K562 (cell line): ENCODE results near the gene GYS1. TPM values are rescaled to one million over a fixed set of nuclear protein-coding genes. Genes with fewer than 3 reads are reported as not detected.
"Not testable (repeated sequence)": the region's sequence is repeated elsewhere in the genome, so short reads cannot be mapped to it uniquely, and the experiment has no call there.

ENCODE experiments used
- ATAC-seq: fragments of 200-7000 bp; cut with Tn5 transposase; 3 replicates; pipeline ENCODE4 v1.9.1; 2020; ENCODE audit warnings: moderate library complexity
- BruUV-seq: library from RNA; stranded (reverse); fragments of 400-500 nt; replicated peaks from 2 replicates; lab custom pipeline; 2021; lab: Mats Ljungman, UMichigan
- CTCF ChIA-PET: fragments of 300-600 bp; formaldehyde crosslinking; extraction: SDS; loops from one replicate; lab custom pipeline; 2021; ENCODE audit warnings: low intra/inter-chr PET ratio; lab: Yijun Ruan, JAX
- POLR2A ChIA-PET: fragments of 300-600, 350-650 bp; sonication (Branson Sonifier 250); formaldehyde crosslinking; extraction: SDS; loops from one replicate; lab custom pipeline; 2021; ENCODE audit warnings: antibody characterized with exemption, inconsistent platforms; lab: Yijun Ruan, JAX
- DNase-seq, 4 experiments: peaks; one replicate each; pipeline versions ENCODE4 v3.0.0 to v3.0.0-alpha.2; 2011 to 2018; ENCODE audit warnings: low spot score in 3 of 4, mixed read lengths in 3 of 4; ENCODE audit errors: extremely low read depth in 1 of 4
- FAIRE-seq: peaks from 2 replicates; lab custom pipeline; 2011; peaks lifted over from hg19 to GRCh38; lab: Jason Lieb, UNC
- H2AFZ ChIP-seq: 2 replicates; pipeline ENCODE4 v1.6.0; 2011; ENCODE audit warnings: low read depth, low read length, control low read depth, inconsistent platforms
- H3K27ac ChIP-seq: fragments of 200-600 bp; 3 replicates; pipeline ENCODE4 v1.8.0; 2011; ENCODE audit warnings: low read depth, mild to moderate bottlenecking, control low read depth, inconsistent platforms, low read length, moderate library complexity, mixed read lengths; ENCODE audit errors: extremely low read depth
- H3K27me3 ChIP-seq, 2 experiments: fragments of 300-600 bp in 1 of 2; 2 replicates in 1 of 2; 3 replicates in 1 of 2; pipeline versions ENCODE4 v1.6.0 to v1.8.0; 2011; ENCODE audit warnings: inconsistent platforms in 2 of 2, low read length in 2 of 2, mild to moderate bottlenecking in 1 of 2, mixed read lengths in 1 of 2, moderate library complexity in 1 of 2; ENCODE audit not compliant: control insufficient read depth in 2 of 2, insufficient read depth in 2 of 2
- H3K36me3 ChIP-seq: fragments of 300-600 bp; 3 replicates; pipeline ENCODE4 v1.8.0; 2011; ENCODE audit warnings: mild to moderate bottlenecking, low read length, inconsistent platforms; ENCODE audit not compliant: control insufficient read depth, insufficient read depth
- H3K4me1 ChIP-seq, 2 experiments: fragments of 200-600 bp in 1 of 2; replicated peaks in 1 of 2; 2 replicates in 1 of 2; 3 replicates in 1 of 2; pipeline versions ENCODE4 v1.5.1 to v1.8.0; 2011; ENCODE audit warnings: inconsistent platforms in 2 of 2, low read length in 2 of 2, mild to moderate bottlenecking in 1 of 2, mixed read lengths in 1 of 2, moderate library complexity in 1 of 2; ENCODE audit not compliant: control insufficient read depth in 2 of 2, insufficient read depth in 2 of 2
- H3K4me2 ChIP-seq: 2 replicates; pipeline ENCODE4 v1.6.1; 2011; ENCODE audit warnings: low read length, control low read depth, inconsistent platforms, mixed read lengths; ENCODE audit not compliant: insufficient read depth
- H3K4me3 ChIP-seq: fragments of 200-600 bp; sonication (generic), shearing (Covaris generic); 2 replicates; pipeline ENCODE4 v1.5.1; 2016; ENCODE audit warnings: control low read depth, inconsistent platforms
- H3K79me2 ChIP-seq: fragments of 200-600 bp; 3 replicates; pipeline ENCODE4 v1.8.0; 2011; ENCODE audit warnings: low read length, inconsistent platforms; ENCODE audit not compliant: control insufficient read depth, insufficient read depth
- H3K9ac ChIP-seq, 2 experiments: 2 replicates each; pipeline versions ENCODE4 v1.6.0 to v1.6.1; 2011; ENCODE audit warnings: low read depth in 2 of 2, low read length in 2 of 2, control low read depth in 1 of 2, inconsistent platforms in 1 of 2, mild to moderate bottlenecking in 1 of 2, mixed read lengths in 1 of 2; ENCODE audit not compliant: insufficient read depth in 1 of 2
- H3K9me1 ChIP-seq: one replicate; pipeline ENCODE4 v1.6.0; 2011; ENCODE audit warnings: inconsistent platforms, mild to moderate bottlenecking, low read length, moderate library complexity; ENCODE audit not compliant: control insufficient read depth, insufficient read depth
- H3K9me3 ChIP-seq: replicated peaks from 2 replicates; pipeline ENCODE4 v1.5.1; 2011; ENCODE audit warnings: low read depth, low read length, inconsistent platforms; ENCODE audit not compliant: control insufficient read depth, insufficient read depth
- H4K20me1 ChIP-seq: replicated peaks from 2 replicates; pipeline ENCODE4 v1.6.1; 2011; ENCODE audit warnings: low read length, inconsistent platforms, mixed read lengths; ENCODE audit not compliant: control insufficient read depth, insufficient read depth
- ATF7 ChIP-seq: fragments of 450-650 bp; IDR thresholded peaks from 2 replicates; pipeline ENCODE4 v1.7.1; 2014; ENCODE audit warnings: mild to moderate bottlenecking, moderate library complexity
- BHLHE40 ChIP-seq: IDR thresholded peaks from 2 replicates; pipeline ENCODE4 v1.6.1; 2011; ENCODE audit warnings: low read length, improper control_type of control experiment
- CREB1 ChIP-seq, 2 experiments: sonication (generic) in 1 of 2; formaldehyde crosslinking in 1 of 2; IDR thresholded peaks; 2 replicates each; pipeline versions ENCODE4 v1.6.1 to v1.8.0; 2012 to 2022; ENCODE audit warnings: inconsistent platforms in 1 of 2, mild to moderate bottlenecking in 1 of 2, missing genetic modification reagents in 1 of 2, moderate library complexity in 1 of 2
- CTBP1 ChIP-seq: fragments of 450-650 bp; IDR thresholded peaks from 2 replicates; pipeline ENCODE4 v1.6.1; 2016; ENCODE audit warnings: borderline replicate concordance
- HCFC1 ChIP-seq: IDR thresholded peaks from 2 replicates; pipeline ENCODE4 v1.6.1; 2012; ENCODE audit warnings: low read depth, low read length, improper control_type of control experiment
- HDAC1 ChIP-seq, 2 experiments: fragments of 450-650 bp; IDR thresholded peaks; 2 replicates each; pipeline ENCODE4 v1.6.1; 2016 to 2017; ENCODE audit warnings: inconsistent platforms in 1 of 2, mild to moderate bottlenecking in 1 of 2, moderate library complexity in 1 of 2
- HDAC2 ChIP-seq: fragments of 450-650 bp; IDR thresholded peaks from 2 replicates; pipeline ENCODE4 v1.6.1; 2016; ENCODE audit warnings: mild to moderate bottlenecking
- POLR2H ChIP-seq: IDR thresholded peaks from 2 replicates; pipeline ENCODE4 v1.6.1; 2016; ENCODE audit warnings: missing genetic modification characterization, low read depth, mild to moderate bottlenecking, control low read depth, missing compliant biosample characterization, moderate library complexity
- RAD21 ChIP-seq, 2 experiments: fragments of 250-450 bp in 1 of 2; fragments of 450-650 bp in 1 of 2; sonication (Bioruptor Pico) in 1 of 2; formaldehyde crosslinking in 1 of 2; IDR thresholded peaks in 1 of 2; conservative IDR thresholded peaks in 1 of 2; 2 replicates each; pipeline versions ENCODE4 v1.4.0 to v1.8.0; 2020 to 2022; ENCODE audit warnings: mild to moderate bottlenecking in 2 of 2, moderate library complexity in 1 of 2
- SMC3 ChIP-seq: conservative IDR thresholded peaks from 2 replicates; pipeline ENCODE4 v1.6.1; 2011; ENCODE audit warnings: low read depth, low read length, improper control_type of control experiment; ENCODE audit not compliant: insufficient read depth
- SP1 ChIP-seq: sonication (generic); formaldehyde crosslinking; IDR thresholded peaks from 2 replicates; pipeline ENCODE4 v1.8.1; 2022; ENCODE audit warnings: mild to moderate bottlenecking, missing genetic modification reagents
- SPI1 ChIP-seq: IDR thresholded peaks from 2 replicates; pipeline ENCODE4 v1.6.1; 2011; ENCODE audit warnings: low read depth, low read length, control low read depth, borderline replicate concordance
- TCF7L2 ChIP-seq: fragments of 150-350 bp; IDR thresholded peaks from 2 replicates; pipeline ENCODE4 v1.6.1; 2016; ENCODE audit warnings: low read depth, mild to moderate bottlenecking, low read length, moderate library complexity
- XRCC5 ChIP-seq: fragments of 200-400 bp; formaldehyde crosslinking; IDR thresholded peaks from 2 replicates; pipeline ENCODE4 v1.6.1; 2017; ENCODE audit warnings: low read depth, mild to moderate bottlenecking, low read length
- ZNF384 ChIP-seq: IDR thresholded peaks from 2 replicates; pipeline ENCODE4 v1.6.1; 2012; ENCODE audit warnings: low read depth, low read length, improper control_type of control experiment
- WGBS: fragments of 100-300 bp; shearing (Covaris generic); methylation state at CpG from one replicate; pipeline ENCODE4 v1.1.6; 2016; ENCODE audit warnings: low coverage, mixed read lengths; ENCODE audit not compliant: insufficient coverage; ENCODE audit errors: missing lambda C conversion rate; 5-methylcytosine and 5-hydroxymethylcytosine counted together
- in situ Hi-C: fragments of 300-500 bp; cut with MboI; formaldehyde crosslinking; loops from 4 replicates; pipeline ENCODE4 v1.15.0; 2018; ENCODE audit warnings: inconsistent platforms, mixed read lengths
- intact Hi-C: fragments of 100-400 bp; cut with micrococcal nuclease; formaldehyde crosslinking; loops from 2 replicates; pipeline ENCODE4 v1.14.2; 2022
- polyA plus RNA-seq, 8 experiments: library from polyadenylated mRNA; depleted of rRNA in 4 of 8; stranded (reverse) in 5 of 8; unstranded in 3 of 8; fragments of >200 nt; fragmentation: Nextera tagmentation in 2 of 8; fragmentation: Illumina TruSeq in 1 of 8; extraction: Ambion mirVana in 2 of 8; extraction: Trizol in 1 of 8; gene quantifications; 2 replicates each; pipeline versions ENCODE4 v1.2.1 to v1.2.3, GENCODE V29; 2011 to 2014; ENCODE audit warnings: inconsistent platforms in 1 of 8, missing spikeins in 1 of 8
- total RNA-seq, 7 experiments: library from RNA; depleted of rRNA in 6 of 7; stranded (reverse); fragments of >200 nt in 6 of 7; fragmentation: Illumina TruSeq in 2 of 7; extraction: Trizol in 2 of 7; gene quantifications; 2 replicates each; pipeline versions ENCODE4 v1.2.1 to v1.2.3, GENCODE V29; 2011 to 2021; ENCODE audit warnings: low replicate concordance in 1 of 7

GYS1 gene
- total and polyA plus RNA-seq, 9 of the 15 experiments (the other 6 are each of a cell fraction or from before 2014, with no cell fraction given), result 1.9 to 31.1 (median 15.2) TPM

GRCh38 chr19:49038111-49038510, 45.0 kb upstream of the GYS1 start:
- H3K79me2 ChIP-seq, H3K36me3 ChIP-seq, H3K4me1 ChIP-seq, H3K4me2 ChIP-seq, H3K27ac ChIP-seq, H4K20me1 ChIP-seq, intact Hi-C loops, ATAC-seq, CTCF ChIA-PET, DNase-seq, H3K4me3 ChIP-seq, H3K27me3 ChIP-seq, FAIRE-seq, BruUV-seq, H3K9me3 ChIP-seq, H2AFZ ChIP-seq, POLR2A ChIA-PET, in situ Hi-C loops, H3K9ac ChIP-seq, H3K9me1 ChIP-seq: not testable (repeated sequence)
- 7% methylated on average over 6 of the region's 8 CpGs for WGBS

- DNase-seq, result peak; percentile 78 to 89 (median 83)
- FAIRE-seq, result peak; percentile 96
- intact Hi-C loops, H3K4me3 ChIP-seq, POLR2A ChIA-PET, H3K36me3 ChIP-seq, H3K9ac ChIP-seq, BruUV-seq, H3K9me1 ChIP-seq, H3K4me1 ChIP-seq, H3K27me3 ChIP-seq, H4K20me1 ChIP-seq, H2AFZ ChIP-seq, H3K79me2 ChIP-seq, H3K9me3 ChIP-seq, in situ Hi-C loops, H3K4me2 ChIP-seq, CTCF ChIA-PET, H3K27ac ChIP-seq: not testable (repeated sequence)
- peak; percentile 93 for ATAC-seq
- WGBS, result 0% methylated on average over 13 of the region's 18 CpGs
- TF ChIP-seq CREB1 (IDR thresholded peaks at IDR 0.05) (peak; percentile 84), CREB1 (CRISPR knock-in tag; IDR thresholded peaks at IDR 0.05) (peak; percentile 89), SMC3 (0 out of 2 replicates have a peak, but pooled peaks have one; percentile 22), CTBP1 (peak; percentile 96), HDAC1 (IDR thresholded peaks at IDR 0.05) (peak in 1 of 2 experiments; percentile 61; a peak in 1 of 4 replicates), ATF7 (peak; percentile 94), SP1 (0 out of 2 replicates have a peak, but pooled peaks have one; percentile 43), BHLHE40 (0 out of 2 replicates have a peak, but pooled peaks have one; percentile 4), SPI1 (0 out of 2 replicates have a peak, but pooled peaks have one; percentile 22), HCFC1 (0 out of 2 replicates have a peak, but pooled peaks have one; percentile 31), ZNF384 (peak; percentile 46; the same call in 1 of the 2 replicates), POLR2H (peak; percentile 98), RAD21 (CRISPR knock-in tag; conservative IDR thresholded peaks at IDR 0.05 in 1 of 2, IDR thresholded peaks at IDR 0.05 in 1 of 2) (peak in 1 of 2 experiments; percentile 42; a peak in 2 of 4 replicates), HDAC2 (peak; percentile 89), TCF7L2 (peak; percentile 87), XRCC5 (peak; percentile 78; the same call in 1 of the 2 replicates)
Measured at GRCh38 chr19:49036815-49037214, 43.7 kb upstream of the GYS1 start, which contains the start of gene CGB1. Gene CGB1, minus strand, starts transcription at chr19:49036895. Its CDS starts 184 bp downstream, at chr19:49036711.
